Uterus (tissue), 2 donors: Measurements from ENCODE around the gene SPECC1.

Experiments used
- POLR2A ChIP-seq, 2 donors: fragments of 450-650 bp; IDR thresholded peaks; one replicate each; pipeline ENCODE4 v1.6.1; 2016; ENCODE audit warnings: antibody characterized with exemption in 2 of 2, mild to moderate bottlenecking in 1 of 2, moderate library complexity in 1 of 2
- TF ChIP-seq, protein P1 (sequence below), 4 experiments: fragments of 200-600 bp in 2 of 4; fragments of 450-650 bp in 2 of 4; sonication (generic) in 2 of 4; IDR thresholded peaks; one replicate each; pipeline ENCODE4 v1.5.1; 2016 to 2019; ENCODE audit warnings: antibody characterized with exemption in 4 of 4, mild to moderate bottlenecking in 2 of 4, moderate library complexity in 1 of 4

DNA sequence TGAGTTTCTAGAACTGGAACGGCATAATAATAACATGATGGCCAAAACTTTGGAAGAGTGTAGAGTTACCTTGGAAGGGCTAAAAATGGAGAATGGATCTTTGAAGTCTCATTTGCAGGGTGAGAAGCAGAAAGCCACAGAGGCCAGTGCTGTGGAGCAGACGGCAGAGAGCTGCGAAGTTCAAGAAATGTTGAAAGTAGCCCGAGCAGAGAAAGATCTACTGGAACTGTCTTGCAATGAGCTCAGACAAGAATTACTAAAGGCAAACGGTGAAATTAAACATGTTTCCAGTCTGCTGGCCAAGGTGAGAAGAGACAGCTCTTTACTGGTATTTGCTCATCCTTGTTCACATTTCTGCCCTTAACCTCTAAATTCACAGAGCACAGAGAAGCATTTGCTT lies 196.4 kb downstream of the SPECC1 start:
- TF ChIP-seq POLR2A (IDR thresholded peaks at IDR 0.05): no peak
- TF ChIP-seq, protein P1, sequence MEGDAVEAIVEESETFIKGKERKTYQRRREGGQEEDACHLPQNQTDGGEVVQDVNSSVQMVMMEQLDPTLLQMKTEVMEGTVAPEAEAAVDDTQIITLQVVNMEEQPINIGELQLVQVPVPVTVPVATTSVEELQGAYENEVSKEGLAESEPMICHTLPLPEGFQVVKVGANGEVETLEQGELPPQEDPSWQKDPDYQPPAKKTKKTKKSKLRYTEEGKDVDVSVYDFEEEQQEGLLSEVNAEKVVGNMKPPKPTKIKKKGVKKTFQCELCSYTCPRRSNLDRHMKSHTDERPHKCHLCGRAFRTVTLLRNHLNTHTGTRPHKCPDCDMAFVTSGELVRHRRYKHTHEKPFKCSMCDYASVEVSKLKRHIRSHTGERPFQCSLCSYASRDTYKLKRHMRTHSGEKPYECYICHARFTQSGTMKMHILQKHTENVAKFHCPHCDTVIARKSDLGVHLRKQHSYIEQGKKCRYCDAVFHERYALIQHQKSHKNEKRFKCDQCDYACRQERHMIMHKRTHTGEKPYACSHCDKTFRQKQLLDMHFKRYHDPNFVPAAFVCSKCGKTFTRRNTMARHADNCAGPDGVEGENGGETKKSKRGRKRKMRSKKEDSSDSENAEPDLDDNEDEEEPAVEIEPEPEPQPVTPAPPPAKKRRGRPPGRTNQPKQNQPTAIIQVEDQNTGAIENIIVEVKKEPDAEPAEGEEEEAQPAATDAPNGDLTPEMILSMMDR (IDR thresholded peaks at IDR 0.05): no peak
